HG02610 (cell line): ENCODE measurements around the gene IGSF9B.

ENCODE experiments used
- ATAC-seq: cut with Tn5 transposase; IDR thresholded peaks from one replicate; pipeline ENCODE4 v1.9.1; 2021; ENCODE audit warnings: mild to moderate bottlenecking, moderate library complexity; ENCODE audit not compliant: unreplicated experiment

IGSF9B gene

DNA sequence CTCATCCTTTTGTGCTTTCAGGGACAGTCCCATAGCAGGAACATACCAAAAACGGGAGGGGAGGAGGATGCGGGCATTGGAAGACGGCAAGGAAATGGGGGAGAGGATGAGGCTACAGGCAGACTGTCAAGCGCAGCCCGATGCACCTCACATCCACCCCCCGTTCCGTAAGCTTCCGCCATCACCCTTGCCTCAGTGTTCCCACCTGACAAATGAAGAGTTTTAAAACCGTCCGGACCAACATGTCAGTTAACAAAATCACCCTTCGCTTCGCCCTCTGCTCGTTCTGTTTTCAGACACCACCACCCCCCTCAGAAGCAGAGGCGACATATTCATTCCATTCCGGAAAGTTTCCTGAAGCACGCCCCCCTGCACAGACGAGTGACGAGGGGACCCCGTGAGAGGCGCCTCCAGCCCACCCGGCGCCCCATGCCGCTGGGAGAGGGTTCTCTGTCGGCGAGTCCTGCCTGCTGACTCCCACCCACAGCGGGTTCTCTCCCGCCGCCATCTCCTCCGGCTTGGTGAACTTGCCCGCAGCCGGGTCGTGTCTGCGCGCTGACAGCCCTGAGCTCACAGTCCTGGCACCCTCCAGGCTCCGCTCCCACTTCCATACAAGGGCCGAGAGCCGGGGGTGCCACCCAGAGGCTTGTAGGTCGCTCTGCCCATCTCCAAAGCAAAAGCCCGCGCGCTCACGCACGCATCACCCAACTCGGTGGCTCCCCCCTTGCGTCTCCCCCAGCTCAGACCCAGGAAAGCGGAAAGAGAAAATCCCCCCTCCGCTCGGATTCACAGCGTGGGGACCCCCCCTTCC, 1.5 kb downstream of the IGSF9B start:
- no peak for ATAC-seq

DNA sequence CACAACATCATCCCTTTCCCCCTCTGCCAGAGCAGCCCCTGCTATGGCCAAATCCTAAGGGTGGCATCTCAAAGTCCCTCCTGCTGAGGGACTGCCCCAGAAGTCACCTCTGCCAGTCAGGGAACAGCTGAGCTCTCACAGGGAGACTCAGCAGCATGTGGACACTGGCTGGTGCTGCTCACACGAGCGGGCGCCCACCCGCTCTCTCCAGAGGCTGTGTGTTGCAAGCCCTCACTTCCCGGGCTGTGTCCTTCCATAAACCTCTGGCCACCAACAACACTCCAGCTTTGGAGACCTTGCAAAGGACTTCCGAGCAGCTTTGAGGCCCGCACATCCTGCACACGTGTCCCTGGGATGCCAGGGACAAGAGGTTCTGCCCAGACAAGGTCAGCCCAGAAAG, 2.8 kb downstream of the IGSF9B start:
- no peak for ATAC-seq

DNA sequence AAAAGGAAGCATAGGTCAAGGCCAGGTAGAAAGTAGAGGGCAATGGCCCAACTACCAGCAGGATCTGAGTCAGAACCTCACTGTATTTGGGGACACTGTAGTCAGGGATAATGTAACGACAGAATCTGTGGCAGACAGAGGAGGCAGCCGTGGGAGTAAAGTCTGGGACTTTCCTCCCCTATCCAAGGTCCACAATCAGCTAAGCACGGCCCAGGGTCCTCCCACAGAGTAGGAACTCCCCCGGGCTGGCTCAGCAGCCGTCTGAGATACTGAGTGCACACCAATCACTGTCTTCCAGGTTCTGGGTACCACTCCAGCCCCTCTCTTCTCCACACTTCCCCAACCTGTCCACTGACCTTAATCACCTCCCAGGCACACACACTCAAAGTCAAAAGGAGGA, 3.2 kb downstream of the IGSF9B start:
- ATAC-seq, result no peak

DNA sequence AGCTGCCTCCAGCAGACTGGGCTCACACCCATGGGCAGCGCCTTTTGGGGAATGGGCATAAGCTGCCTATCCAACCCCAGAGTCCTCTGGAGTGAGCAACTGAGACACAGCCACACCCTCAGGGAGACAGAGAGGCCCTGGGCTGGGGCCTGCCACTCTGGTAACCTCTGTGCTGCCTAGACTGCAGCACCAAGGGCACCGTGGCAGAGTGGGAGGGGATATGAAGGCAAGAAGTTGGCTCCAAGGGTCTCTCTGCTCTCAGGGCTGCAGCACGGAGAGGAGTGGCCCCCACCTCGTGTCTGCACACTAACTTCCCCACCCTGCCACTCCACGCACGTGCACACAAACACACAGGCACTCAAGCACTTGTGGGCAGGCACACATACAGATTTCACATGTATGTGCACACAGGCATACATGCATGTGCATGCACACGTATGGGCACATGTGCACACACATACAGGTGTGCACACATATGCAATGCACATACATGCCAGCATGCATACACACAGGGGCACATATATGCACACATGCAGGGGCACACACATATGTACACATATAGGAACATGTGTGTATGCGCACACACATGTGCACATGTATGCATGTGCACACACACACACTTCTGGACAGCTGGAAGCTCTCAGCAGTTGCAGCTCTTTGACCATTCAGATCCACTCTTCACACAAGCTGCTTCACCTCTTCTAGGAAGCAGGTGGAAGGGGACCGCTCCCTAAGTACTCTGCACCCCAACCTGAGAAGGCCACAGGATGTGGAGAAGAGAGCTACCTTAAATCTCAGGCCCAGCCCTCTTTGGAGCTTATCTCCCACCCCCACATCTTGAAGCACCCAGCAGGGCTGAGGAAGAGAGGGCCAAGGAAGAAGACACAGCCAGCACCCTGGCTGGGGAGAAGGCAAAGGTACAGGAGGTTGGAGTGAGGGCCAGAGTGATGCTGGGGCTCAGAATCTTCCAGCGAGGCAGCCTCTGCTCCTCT, 4.3 kb downstream of the IGSF9B start:
- no peak for ATAC-seq

DNA sequence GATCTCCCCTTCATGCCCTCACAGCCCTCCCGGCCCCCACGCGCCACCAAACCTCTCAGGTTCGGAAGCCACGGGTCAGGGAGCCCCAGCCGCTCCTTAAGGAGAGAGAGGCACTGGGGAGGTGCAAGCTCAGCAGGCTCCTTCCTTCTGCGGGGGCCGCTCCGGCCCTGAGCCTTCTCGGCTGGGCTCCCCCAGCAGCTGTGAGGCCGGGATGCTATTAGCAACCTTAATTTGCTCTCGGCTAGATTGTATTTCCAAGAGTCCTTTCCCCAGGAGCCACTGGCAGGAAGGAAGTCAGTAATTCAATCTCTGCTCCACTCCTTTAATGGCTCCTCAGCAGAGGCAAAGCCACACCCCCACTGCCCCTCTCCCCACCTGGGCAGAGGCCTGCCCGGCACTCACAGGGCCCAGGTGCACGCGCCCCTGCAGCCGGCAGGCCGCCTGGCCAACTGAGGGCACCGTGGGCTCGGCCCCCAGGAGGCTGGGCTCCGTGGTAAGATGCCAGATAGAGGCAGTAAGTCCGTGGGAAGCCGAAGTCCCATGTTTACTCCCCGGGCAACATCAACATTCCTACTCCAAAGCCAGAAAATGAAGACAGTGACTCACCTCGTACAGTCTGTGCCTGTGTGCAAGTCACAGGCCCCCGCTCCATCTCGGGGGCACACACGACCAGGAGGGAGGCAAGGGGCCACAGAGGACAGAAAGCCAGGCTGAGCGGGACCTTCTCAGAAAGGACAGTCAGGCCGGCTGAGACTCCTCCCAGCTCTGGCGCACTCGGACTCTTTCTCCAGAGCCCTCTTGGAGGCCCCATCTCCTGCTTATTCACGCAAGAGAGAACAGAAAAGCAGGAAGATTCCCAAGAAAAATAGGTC, 5.2 kb downstream of the IGSF9B start:
- no peak for ATAC-seq

DNA sequence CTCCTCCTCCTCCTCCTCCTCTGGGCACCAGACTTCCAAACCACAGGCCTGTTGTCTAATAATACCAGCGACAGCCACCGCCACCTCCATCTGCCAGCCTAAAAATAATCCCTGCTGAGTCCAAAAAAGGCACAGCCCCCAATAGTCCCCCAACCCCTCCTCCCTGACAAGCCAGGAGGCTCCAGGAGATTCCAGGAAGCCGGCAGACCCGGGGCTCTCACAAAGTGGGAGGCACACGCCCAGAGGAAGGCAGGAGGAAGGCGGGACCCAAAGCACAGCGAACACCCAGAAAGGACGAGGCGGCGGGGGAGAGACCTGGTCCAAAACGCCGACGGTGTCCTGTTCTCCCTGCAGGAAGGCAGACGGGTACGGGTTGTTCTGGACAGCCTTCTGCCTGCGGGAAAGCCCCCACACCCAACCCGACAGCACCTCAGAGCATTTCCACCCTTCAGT, 5.9 kb downstream of the IGSF9B start:
- no peak for ATAC-seq

DNA sequence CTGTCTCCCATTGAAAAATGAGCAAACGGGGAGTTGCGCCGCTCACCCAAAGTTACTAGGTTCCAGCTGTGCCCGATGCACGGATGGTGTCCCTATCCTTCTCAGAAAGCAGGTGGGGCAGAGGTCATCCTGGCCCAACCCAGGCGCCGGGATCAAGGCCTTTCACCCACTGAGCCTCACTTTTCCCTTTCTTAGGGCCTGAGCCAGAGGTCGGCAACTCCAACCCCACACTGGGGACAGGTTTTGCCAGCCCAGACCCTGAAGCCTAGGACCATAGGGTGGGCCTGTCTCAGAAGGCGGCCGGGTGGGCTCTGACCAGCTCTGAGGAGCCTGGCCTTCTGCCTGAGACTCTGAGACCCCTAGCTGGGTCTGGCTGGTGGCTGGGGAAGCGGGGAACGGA, 6.3 kb downstream of the IGSF9B start:
- no peak for ATAC-seq

DNA sequence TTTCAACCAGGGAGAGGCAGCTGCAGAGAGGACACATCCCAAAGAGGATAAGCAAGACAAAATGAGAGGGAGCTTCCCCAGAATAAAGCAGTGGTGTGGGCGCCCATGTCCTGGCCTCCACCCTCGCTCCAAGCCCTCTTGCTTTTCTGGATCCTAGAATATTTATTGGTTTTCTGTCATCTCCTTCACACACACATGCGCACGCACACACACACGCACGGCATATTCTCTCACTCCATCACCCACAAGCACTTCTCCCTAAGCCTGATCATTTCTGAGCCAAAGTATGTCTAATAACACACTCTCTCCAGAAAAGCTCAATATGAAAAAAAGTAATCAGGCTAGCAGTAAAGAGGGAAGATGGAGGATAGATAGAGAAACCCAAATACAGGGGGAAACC, 7.6 kb downstream of the IGSF9B start:
- ATAC-seq, result no peak

DNA sequence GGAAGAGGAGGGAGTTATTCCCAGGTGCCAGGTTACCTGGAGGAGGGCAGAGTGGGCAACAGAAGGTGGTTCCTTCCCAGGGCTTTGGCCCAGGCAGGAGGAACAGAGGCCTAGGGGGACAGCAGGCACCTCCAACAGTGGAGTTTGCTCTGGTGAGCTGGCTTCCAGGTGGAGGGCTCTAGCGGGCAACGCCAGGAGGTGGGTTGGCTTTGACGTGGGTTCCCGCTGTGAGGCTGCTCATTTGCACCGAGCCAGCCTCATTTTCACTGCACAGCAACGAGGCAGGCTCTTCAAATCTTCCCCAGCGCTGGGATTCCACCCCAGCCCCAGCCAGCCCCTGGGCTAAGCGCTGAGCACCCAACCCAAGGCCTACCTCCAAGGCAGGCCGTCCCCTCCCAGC, 8.1 kb downstream of the IGSF9B start:
- no peak for ATAC-seq

DNA sequence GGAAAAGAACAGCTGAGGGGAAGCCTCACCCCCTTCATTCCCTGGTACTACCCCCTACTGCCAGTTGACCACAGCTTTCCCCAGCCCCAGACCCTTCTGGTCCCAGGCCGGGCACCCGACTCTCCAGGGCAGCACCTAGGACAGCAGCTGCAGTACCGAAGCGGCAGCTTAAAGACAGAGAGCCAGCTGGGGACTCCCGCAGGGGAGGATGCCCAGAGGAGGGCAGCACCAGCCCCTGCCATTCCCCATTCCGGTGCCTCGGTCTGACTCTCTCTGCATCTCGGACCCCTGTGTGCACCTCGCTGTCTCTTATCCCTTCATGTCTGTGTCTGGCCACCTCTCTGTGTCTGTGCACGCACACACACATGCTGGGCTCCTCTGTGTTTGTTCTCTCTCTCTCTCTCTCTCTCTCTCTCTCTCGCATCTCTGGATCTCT, 9.4 kb downstream of the IGSF9B start:
- ATAC-seq, result no peak

DNA sequence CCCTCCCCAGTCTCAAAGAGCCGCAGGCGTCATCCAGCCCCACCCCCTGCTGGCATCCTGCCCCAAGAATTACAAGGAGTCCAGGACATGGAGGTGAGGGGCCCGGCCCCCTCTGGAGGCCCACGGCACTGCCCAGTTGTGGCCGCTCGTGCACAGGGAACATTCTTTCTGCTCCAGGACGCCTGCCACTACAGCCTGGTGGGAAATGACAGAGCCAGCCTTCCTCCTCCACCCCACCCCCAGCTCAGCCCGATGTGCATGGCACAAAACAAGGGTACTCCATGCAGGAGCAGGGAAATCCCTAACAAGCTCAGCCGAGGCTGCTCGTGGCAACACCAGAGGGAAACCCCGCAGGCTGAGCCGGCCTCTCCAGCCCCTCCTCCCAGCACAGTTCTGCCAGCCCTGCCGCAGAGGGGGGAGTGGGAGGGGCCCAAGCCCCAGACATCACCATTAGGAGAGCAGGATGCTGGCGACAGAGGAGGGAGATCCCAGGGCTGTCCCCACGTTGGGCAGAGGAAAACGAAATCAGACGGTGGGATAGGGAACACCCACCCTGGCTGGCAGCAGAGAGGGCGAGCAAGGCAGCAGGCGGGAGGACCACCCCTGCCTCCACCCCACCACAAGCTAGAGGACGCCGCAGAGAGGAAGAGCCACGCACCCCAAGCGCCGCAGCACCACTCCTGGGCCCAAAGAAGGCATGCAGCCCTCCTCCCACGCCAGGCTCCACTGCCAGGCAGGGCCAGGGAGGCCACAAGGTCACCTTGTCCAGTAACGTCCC, 10.0 kb downstream of the IGSF9B start:
- ATAC-seq, result no peak

DNA sequence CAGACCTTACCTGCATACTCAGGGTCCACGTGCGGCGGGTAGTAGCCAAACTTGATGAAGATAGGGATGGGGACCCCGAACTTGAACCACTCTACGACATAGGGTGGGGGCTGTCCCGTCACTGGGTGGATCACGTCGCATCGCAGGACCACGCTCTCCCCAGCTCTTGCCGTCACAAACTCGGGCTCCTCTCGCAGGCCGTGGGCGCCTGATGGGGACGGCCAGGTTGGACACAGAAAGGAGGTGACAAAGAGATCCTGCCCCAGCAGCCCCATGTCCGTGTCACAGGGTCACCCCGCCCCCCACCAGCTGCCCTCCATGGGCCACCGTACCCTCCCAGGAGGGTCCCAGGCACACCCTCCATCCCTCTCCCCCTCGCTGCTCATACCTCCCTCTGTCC, 10.7 kb downstream of the IGSF9B start:
- no peak for ATAC-seq

DNA sequence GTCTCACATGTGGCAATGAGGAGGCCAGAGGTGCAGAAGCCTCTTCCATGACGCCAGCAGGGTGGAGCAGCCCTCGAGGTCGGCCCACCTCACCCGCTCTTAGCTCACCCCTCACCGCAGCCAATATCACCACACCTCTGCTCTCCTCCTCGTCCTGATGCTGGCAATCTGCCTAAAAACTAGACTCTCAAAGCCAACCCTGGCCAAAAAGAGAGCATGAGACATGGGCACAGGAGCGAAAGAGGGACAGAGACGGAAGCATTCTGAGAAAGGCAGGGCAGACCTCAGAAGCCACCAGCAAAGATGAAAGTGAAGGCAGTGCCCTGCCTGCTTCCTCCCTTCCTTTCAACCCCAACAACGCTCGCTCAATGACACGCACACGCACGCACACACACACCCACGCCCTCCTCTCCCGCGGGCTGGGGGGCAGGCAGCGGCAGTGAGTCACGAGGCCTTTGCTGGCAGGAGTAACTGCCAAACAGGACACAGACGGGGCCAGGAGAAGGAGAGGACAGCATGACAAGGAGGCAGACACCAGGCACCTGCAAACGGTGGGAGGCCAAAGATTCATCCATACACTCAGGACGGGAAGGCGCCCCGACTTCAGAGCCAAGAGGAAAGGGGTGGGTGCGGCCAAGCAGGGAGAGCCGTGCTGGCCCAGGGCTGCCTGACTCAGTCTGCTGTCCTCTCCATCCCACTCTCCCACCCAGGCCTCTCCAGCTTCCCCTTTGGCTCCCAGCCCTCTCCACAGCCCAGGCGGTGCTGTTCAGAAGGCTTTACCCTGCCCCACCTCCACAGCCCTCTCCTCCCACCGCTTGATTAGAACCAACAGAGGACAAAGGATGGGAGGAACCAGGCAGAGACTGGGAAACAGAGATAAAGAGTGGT, 11.4 kb downstream of the IGSF9B start:
- no peak for ATAC-seq

DNA sequence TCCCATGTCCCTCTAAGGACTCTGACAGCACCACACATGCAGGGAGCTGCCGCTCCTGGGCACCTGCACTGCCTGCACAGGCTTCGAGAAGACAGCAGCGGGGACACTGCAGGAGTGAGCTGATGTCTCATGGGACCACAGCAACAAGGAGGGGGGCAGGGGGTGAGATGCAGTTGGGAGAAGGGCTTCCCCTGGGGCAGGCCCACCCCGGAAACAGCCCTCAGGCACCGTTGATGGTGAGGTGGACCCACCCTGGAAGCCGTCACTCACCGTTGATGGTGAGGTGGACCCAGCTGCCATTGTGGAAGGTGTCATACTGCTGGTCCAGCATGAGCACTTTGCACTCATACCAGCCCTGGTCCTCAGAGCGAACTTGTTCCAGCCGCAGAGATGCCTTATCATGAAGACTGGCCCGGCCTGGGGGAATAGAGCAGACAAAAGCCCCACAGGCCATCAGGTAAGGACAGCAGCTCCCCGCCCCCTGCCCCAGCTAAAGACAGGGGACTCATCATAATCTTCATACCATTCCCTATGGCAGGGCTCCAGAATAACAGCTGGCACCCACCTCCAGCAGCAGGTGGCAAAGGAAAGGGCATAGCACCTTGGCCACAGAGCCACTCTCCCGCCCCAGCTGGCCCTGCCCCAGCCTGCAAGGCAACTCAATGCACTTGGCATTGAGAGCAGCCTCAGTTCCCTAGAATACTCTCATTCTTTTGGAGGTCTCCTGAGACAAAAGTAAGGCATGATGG, 12.6 kb downstream of the IGSF9B start:
- no peak for ATAC-seq

DNA sequence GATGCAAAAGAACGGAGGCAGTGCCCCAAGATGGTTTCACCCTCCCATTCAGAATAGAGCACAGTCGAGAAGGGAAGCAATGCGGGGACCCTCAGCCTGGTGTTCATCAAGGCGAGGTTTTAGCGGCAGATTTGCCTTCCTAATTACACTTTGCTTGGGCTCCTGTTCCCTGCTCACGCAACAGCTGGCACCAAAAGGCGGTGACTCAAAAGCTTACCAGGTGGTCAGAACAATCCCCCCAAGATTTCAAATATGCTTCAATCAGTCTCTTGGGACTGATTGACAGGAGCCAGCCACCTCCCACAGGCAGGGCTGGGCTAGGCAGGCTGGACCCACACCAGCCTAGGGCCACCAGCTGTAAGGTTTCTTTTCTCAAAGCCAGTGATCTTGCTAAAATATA, 14.2 kb downstream of the IGSF9B start:
- ATAC-seq, result no peak

DNA sequence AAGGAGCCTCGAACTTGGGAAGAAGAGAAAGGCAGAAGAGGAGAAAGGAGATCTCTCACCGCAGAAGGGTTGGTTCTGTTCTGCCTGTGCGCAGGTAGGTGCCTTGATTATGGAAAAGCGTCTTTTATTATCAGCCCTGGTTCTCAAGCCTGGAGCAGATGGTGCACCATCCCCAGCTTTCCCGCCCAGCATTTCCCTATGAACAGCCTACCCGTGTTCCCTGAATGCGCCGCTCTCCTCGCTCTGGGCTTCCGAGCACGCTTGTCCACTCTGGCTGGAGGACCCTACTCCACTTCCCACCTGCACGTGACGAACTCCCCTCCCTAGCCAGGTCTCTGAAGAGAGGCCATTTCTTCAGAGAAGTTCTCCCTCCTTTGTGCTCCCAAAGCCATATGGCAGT, 15.2 kb downstream of the IGSF9B start:
- no peak for ATAC-seq

DNA sequence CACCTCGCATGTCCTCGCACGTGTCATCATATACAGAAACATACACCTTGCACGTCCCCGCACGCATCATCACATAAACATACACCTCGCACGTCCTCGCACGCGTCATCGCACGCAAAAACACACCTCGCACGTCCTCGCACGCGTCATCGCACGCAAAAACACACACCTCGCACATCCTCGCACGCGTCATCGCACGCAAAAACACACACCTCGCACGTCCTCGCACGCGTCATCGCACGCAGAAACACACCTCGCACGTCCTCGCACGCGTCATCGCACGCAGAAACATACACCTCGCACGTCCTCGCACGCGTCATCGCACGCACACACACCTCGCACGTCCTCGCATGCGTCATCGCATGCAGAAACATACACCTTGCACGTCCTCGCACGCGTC, 16.7 kb downstream of the IGSF9B start:
- no peak for ATAC-seq

DNA sequence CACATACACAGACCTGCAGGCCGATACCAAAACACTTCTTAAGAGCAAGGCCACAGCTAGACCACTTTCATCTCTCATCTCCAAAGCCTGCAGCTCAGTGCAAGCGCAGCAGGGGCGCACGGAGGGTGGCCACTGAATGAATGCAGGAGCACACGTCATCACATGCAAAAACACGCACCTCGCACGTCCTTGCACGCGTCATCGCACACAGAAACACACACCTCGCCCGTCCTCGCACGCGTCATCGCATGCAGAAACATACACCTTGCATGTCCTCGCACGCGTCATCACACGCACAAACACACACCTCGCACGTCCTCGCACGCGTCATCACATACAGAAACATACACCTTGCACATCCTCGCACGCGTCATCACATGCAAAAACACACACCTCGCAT, 17.2 kb downstream of the IGSF9B start:
- ATAC-seq, result no peak
